Measurements from ENCODE around the gene CD22.

Gene CD22

DNA sequence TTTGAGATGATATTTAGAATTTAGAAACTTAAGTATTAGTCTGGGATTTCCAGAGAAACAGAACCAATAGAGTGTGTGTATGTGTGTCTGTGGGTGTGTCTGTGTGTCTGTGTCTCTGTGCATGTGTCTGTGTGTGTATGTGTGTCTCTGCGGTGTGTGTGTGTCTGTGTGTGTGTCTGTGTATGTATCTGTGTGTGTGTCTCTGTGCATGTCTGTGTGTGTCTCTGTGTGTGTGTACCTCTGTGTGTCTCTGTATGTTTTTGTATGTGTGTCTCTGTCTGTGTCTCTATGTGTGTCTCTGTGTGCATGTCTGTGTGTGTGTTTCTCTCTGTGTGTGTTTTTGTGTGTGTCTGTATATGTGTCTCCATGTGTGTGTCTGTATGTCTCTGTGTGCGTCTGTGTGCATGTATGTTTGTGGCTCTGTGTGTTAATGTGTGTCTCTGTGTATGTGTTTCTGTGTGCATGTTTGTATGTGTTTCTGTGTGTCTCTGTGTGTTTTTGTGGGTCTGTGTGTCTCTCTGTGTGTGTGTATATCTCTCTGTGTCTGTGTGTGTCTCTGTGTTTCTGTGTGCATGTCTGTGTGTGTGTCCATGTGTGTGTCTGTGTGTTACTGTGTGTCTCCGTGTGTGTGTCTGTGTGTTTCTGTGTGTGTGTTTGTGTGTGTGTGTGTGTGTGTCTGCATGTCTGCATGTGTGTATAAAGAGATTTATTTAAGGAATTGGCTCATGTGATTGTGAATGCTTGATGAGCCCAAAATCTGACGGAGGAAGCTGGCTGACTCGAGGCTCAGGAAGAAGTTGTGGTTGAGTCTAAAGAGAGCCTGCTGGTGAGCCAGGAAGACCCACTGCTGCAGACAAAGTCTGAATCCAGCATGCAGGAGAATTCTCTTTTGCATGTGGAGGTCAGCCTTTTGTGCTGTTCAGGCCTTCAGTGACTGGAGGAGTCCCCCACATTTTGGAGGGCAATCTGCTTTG lies 64.0 kb downstream of the CD22 start:
- no peak for DNase-seq

DNA sequence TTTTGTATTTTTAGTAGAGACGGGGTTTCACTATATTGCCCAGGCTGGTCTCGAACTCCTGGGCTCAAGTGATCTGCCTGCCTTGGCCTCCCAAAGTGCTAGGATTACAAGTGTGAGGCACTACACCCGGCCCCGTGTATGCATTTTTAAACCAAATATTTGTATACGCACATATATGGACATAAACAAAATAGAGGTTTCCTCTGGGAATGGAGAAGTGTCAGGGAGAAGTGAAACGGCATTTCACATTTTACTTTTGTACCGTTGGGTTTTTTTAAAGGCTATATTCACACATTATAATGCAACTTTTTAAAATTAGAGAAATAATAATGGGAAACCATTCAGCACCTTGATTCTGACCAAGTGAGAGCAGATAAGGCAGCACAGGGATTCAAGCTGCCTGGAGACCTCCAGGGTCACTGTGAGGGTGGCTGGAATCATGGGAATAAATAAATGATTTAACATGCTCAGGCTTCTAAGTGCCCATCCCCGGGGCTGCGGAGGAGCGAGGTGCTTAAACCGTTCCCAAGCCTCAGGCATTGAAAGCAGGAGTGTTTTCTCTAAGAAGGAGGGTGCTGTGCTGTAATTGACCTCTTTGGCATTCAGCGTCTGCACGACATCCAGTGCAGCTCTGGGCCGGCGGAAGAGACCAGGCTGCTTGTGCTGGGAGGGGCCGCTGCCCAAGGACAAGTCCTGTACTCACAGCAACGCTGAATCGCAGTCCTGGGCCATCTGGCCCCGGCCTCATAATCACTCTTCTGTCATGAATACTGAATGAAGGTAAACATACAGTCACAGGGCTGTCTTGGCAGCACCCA lies 66.6 kb downstream of the CD22 start:
- DNase-seq, result no peak

DNA sequence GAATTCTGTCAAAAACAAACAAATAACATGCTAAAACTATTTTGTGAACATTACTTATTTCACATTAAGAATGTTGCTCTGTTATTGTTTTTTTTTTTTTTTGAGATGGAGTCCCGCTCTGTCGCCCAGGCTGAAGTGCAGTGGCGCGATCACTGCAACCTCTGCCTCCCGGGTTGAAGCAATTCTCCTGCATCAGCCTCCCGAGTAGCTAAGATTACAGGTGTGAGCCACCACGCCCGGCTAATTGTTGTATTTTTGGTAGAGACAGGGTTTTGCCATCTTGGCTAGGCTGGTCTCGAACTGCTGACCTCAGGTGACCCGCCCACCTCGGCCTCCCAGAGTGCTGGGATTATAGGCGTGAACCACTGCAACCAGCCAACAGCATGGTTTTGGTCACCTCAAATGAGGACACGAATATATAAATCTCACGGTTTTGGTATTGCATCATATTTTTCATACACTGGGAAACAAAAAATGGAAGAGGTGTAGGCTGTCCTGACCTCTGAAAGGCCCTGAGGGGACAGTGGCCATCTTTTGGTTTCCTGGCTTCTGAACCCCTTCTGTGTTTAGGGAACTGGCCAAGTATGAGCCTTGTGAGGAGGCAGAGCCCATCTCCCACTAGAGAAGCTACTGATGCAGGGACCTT lies 67.4 kb downstream of the CD22 start:
- DNase-seq, result no peak

Measured in NCI-H226 (cell line).